ENCODE results near the gene SLC16A10.

GRCh38 chr6:111250791-111251354, 163.6 kb downstream of the SLC16A10 start:
- TF ChIP-seq CTCF (IDR thresholded peaks at IDR 0.05) (no peak), POLR2A (IDR thresholded peaks at IDR 0.05) (no peak)

Data from lower leg skin (tissue), 3 donors.